ENCODE measurements around the gene E2F2.

The E2F2 gene

DNA sequence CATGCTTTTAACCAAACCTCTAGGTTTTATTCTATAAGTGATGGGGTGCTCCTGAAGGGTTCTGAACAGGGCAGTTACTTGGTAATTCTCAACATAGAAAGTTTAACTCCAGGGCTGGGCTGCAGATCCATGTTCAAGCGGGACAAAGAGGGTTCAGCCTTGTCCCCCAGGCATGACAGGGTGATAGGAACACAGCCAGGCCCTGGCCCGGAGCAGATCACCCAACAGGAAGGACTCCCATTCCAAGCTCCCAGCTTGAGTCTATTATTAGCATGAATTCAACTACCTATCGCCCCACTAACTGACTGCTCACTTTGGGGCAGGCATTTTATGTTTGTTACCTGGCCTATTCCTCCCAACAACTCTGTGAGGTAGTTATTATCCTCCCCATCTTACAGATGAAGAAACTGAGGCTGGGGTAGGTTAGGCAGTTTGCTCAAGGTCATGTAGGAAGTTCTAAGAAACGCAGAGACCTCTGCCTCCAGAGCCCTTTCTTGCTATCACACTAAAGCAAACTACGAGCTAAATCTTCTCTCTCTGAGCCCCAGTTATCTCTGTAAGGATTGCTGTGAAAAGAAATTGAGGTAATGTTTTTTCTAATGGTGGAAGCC is 61.6 kb downstream of the E2F2 start:
- Histone ChIP-seq H3K27ac (ENCODE audit: extremely low read depth, low read depth, low read length) (no peak overlapping the region), H3K4me3 (ENCODE audit: low read depth, low read length) (no peak overlapping the region), H3K9me3 (ENCODE audit: control insufficient read depth, insufficient read depth, low read depth, low read length) (no peaks in the 10 kb centered on the region), H3K4me1 (ENCODE audit: control insufficient read depth, insufficient read depth, low read length) (no peaks in the 10 kb centered on the region), H3K36me3 (ENCODE audit: control insufficient read depth in 2 of 2, insufficient read depth in 1 of 2, low read length in 2 of 2) (no peaks in the 10 kb centered on the region)
- CTCF ChIA-PET = interaction anchor here (1.1 to 1.2 kb wide), 2 partner anchors 10 to 27 kb away, joined by 4 read pairs; no protein-coding TSS in a partner anchor
- POLR2A ChIA-PET = no interaction called here
- TF ChIP-seq ZNF202 (tag by site-specific recombination; IDR thresholded peaks at IDR 0.05; ENCODE audit: borderline replicate concordance) = no peak
- no peak for TF ChIP-seq MZF1 (tag by site-specific recombination; IDR thresholded peaks at IDR 0.05; ENCODE audit: borderline replicate concordance)
- no peak for TF ChIP-seq ZNF292 (tag by site-specific recombination; IDR thresholded peaks at IDR 0.05; ENCODE audit: borderline replicate concordance, low read depth)
- TF ChIP-seq ZNF701 (tag by site-specific recombination; IDR thresholded peaks at IDR 0.05) = no peak
- no peak for TF ChIP-seq ZNF23 (tag by site-specific recombination; IDR thresholded peaks at IDR 0.05; ENCODE audit: borderline replicate concordance)
- TF ChIP-seq ZSCAN23 (tag by site-specific recombination; IDR thresholded peaks at IDR 0.05) = no peak
- TF ChIP-seq ZNF184 (tag by site-specific recombination; IDR thresholded peaks at IDR 0.05) = no peak
- no peak for TF ChIP-seq ZFHX2 (tag by site-specific recombination; conservative IDR thresholded peaks at IDR 0.05)
- TF ChIP-seq FEZF1 (tag by site-specific recombination; IDR thresholded peaks at IDR 0.05) = no peak
- no peak for TF ChIP-seq ZNF514 (tag by site-specific recombination; IDR thresholded peaks at IDR 0.05)
- no peak for TF ChIP-seq PRDM2 (tag by site-specific recombination; IDR thresholded peaks at IDR 0.05; ENCODE audit: borderline replicate concordance)
- no peak for TF ChIP-seq ZBTB20 (tag by site-specific recombination; IDR thresholded peaks at IDR 0.05)
- TF ChIP-seq, protein P1, sequence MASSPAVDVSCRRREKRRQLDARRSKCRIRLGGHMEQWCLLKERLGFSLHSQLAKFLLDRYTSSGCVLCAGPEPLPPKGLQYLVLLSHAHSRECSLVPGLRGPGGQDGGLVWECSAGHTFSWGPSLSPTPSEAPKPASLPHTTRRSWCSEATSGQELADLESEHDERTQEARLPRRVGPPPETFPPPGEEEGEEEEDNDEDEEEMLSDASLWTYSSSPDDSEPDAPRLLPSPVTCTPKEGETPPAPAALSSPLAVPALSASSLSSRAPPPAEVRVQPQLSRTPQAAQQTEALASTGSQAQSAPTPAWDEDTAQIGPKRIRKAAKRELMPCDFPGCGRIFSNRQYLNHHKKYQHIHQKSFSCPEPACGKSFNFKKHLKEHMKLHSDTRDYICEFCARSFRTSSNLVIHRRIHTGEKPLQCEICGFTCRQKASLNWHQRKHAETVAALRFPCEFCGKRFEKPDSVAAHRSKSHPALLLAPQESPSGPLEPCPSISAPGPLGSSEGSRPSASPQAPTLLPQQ (tag by site-specific recombination; IDR thresholded peaks at IDR 0.05) = no peak
- TF ChIP-seq ZNF211 (tag by site-specific recombination; IDR thresholded peaks at IDR 0.05; ENCODE audit: low read depth) = no peak

- no peaks in the 10 kb centered on the region for H3K36me3 ChIP-seq (ENCODE audit: control insufficient read depth in 2 of 2, insufficient read depth in 1 of 2, low read length in 2 of 2)
- POLR2A ChIA-PET = no interaction called here
- no peak overlapping the region for H3K4me3 ChIP-seq (ENCODE audit: low read depth, low read length)
- no peaks in the 10 kb centered on the region for H3K4me1 ChIP-seq (ENCODE audit: control insufficient read depth, insufficient read depth, low read length)
- H3K9me3 ChIP-seq (ENCODE audit: control insufficient read depth, insufficient read depth, low read depth, low read length) = no peaks in the 10 kb centered on the region
- CTCF ChIA-PET = interaction anchor here (1.0 kb wide), 1 partner anchor 69 kb away, joined by 3 read pairs; no protein-coding TSS in a partner anchor
- H3K27ac ChIP-seq (ENCODE audit: extremely low read depth, low read depth, low read length) = no peak overlapping the region
- TF ChIP-seq, protein P2, sequence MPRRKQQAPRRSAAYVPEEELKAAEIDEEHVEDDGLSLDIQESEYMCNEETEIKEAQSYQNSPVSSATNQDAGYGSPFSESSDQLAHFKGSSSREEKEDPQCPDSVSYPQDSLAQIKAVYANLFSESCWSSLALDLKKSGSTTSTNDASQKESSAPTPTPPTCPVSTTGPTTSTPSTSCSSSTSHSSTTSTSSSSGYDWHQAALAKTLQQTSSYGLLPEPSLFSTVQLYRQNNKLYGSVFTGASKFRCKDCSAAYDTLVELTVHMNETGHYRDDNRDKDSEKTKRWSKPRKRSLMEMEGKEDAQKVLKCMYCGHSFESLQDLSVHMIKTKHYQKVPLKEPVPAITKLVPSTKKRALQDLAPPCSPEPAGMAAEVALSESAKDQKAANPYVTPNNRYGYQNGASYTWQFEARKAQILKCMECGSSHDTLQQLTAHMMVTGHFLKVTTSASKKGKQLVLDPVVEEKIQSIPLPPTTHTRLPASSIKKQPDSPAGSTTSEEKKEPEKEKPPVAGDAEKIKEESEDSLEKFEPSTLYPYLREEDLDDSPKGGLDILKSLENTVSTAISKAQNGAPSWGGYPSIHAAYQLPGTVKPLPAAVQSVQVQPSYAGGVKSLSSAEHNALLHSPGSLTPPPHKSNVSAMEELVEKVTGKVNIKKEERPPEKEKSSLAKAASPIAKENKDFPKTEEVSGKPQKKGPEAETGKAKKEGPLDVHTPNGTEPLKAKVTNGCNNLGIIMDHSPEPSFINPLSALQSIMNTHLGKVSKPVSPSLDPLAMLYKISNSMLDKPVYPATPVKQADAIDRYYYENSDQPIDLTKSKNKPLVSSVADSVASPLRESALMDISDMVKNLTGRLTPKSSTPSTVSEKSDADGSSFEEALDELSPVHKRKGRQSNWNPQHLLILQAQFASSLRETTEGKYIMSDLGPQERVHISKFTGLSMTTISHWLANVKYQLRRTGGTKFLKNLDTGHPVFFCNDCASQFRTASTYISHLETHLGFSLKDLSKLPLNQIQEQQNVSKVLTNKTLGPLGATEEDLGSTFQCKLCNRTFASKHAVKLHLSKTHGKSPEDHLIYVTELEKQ (tag by site-specific recombination; IDR thresholded peaks at IDR 0.05; ENCODE audit: borderline replicate concordance) = no peak
- TF ChIP-seq ZNF211 (tag by site-specific recombination; IDR thresholded peaks at IDR 0.05; ENCODE audit: low read depth) (no peak), ZNF221 (tag by site-specific recombination; IDR thresholded peaks at IDR 0.05; ENCODE audit: borderline replicate concordance) (no peak), ZNF624 (tag by site-specific recombination; IDR thresholded peaks at IDR 0.05) (no peak), ZNF623 (tag by site-specific recombination; IDR thresholded peaks at IDR 0.05) (no peak), ZNF311 (tag by site-specific recombination; IDR thresholded peaks at IDR 0.05; ENCODE audit: borderline replicate concordance) (no peak), ZBTB17 (tag by site-specific recombination; IDR thresholded peaks at IDR 0.05) (no peak), ZNF433 (tag by site-specific recombination; IDR thresholded peaks at IDR 0.05; ENCODE audit: low read depth) (no peak), SCRT2 (tag by site-specific recombination; IDR thresholded peaks at IDR 0.05) (no peak)
- TF ChIP-seq, protein P3, sequence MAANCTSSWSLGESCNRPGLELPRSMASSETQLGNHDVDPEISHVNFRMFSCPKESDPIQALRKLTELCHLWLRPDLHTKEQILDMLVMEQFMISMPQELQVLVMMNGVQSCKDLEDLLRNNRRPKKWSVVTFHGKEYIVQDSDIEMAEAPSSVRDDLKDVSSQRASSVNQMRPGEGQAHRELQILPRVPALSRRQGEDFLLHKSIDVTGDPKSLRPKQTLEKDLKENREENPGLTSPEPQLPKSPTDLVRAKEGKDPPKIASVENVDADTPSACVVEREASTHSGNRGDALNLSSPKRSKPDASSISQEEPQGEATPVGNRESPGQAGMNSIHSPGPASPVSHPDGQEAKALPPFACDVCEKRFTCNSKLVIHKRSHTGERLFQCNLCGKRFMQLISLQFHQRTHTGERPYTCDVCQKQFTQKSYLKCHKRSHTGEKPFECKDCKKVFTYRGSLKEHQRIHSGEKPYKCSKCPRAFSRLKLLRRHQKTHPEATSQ (tag by site-specific recombination; IDR thresholded peaks at IDR 0.05) = no peak
Measured at GRCh38 chr1:23466423-23466989, 64.5 kb downstream of the E2F2 start.
